SK-N-DZ (cell line): ENCODE data around the gene CASZ1.

Source experiments
- small RNA-seq, 2 experiments: library from RNA; depleted of rRNA; stranded (forward); fragments of <200 nt; gene quantifications; one replicate each; pipeline ENCODE3, GENCODE V24; 2014

The CASZ1 gene

Small RNA genes within 50 kb of the gene (small RNA-seq; reads per million reads assigned to genes)
- 0 to 0.98 reads per million in 2 experiments for gene RN7SL614P
